ENCODE measurements around the gene TMEM183A.

GRCh38 chr1:203006948-203007871 lies at the start of gene TMEM183A:
- no peak for TF ChIP-seq CTCF (conservative IDR thresholded peaks at IDR 0.05; ENCODE audit: low read depth, low read length)
- no peak for TF ChIP-seq EZH2 (IDR thresholded peaks at IDR 0.05; ENCODE audit: low read length, unreplicated experiment)

All from PC-3 (cell line).